ENCODE measurements around the gene PARD3B.

The PARD3B gene

GRCh38 chr2:204530464-204530805, 14.8 kb upstream of the PARD3B start:
- Histone ChIP-seq H3K4me3 (no peak overlapping the region), H3K27ac (no peak overlapping the region)
- DNase-seq (ENCODE audit: low spot score): no peak
- TF ChIP-seq CTCF (IDR thresholded peaks at IDR 0.05): no peak

GRCh38 chr2:204533629-204534370, 11.5 kb upstream of the PARD3B start:
- H3K27ac ChIP-seq: no peak overlapping the region
- no peak overlapping the region for H3K4me3 ChIP-seq
- no peak for TF ChIP-seq CTCF (IDR thresholded peaks at IDR 0.05)
- no peak for DNase-seq (ENCODE audit: low spot score)

- no peak overlapping the region for H3K4me3 ChIP-seq
- TF ChIP-seq CTCF (IDR thresholded peaks at IDR 0.05): no peak
- H3K27ac ChIP-seq: no peak overlapping the region
- no peak for DNase-seq (ENCODE audit: low spot score)
These were observed 9.9 kb upstream of the PARD3B start for GRCh38 chr2:204535356-204535755.

GRCh38 chr2:204535764-204536163, 9.5 kb upstream of the PARD3B start:
- DNase-seq (ENCODE audit: low spot score): no peak
- TF ChIP-seq CTCF (IDR thresholded peaks at IDR 0.05): no peak
- Histone ChIP-seq H3K27ac (no peak overlapping the region), H3K4me3 (no peak overlapping the region)

- H3K27ac ChIP-seq: no peak overlapping the region
- H3K4me3 ChIP-seq: peak overlapping the region; percentile 4
These were observed 6.9 kb upstream of the PARD3B start for GRCh38 chr2:204538182-204539018.

GRCh38 chr2:204539019-204539385, 6.3 kb upstream of the PARD3B start:
- Histone ChIP-seq H3K27ac (no peak overlapping the region), H3K4me3 (no peak overlapping the region)
- no peak for TF ChIP-seq CTCF (IDR thresholded peaks at IDR 0.05)
- no peak for DNase-seq (ENCODE audit: low spot score)

More at GRCh38 chr2:204538182-204539018, 6.9 kb upstream of the PARD3B start:
- no peak for DNase-seq (ENCODE audit: low spot score)
- no peak for TF ChIP-seq CTCF (IDR thresholded peaks at IDR 0.05)

GRCh38 chr2:204541637-204542036, 3.6 kb upstream of the PARD3B start:
- TF ChIP-seq CTCF (IDR thresholded peaks at IDR 0.05): no peak
- DNase-seq (ENCODE audit: low spot score): no peak
- Histone ChIP-seq H3K27ac (no peak overlapping the region), H3K4me3 (no peak overlapping the region)
